KMS-11 (cell line): ENCODE data around the gene CRYM.

Experiments
- H2AFZ ChIP-seq: fragments of 200-600 bp; sonication (generic); 2 replicates; pipeline ENCODE4 v1.6.1; 2016; ENCODE audit warnings: antibody characterized with exemption, mixed run types, low read depth
- H3K27ac ChIP-seq: fragments of 200-600 bp; sonication (generic); 2 replicates; pipeline ENCODE4 v1.6.1; 2016; ENCODE audit warnings: mild to moderate bottlenecking, mixed run types
- H3K27me3 ChIP-seq: fragments of 200-600 bp; sonication (generic); 2 replicates; pipeline ENCODE4 v1.6.1; 2017; ENCODE audit warnings: mild to moderate bottlenecking, low read depth, mixed run types, moderate library complexity; ENCODE audit not compliant: insufficient read depth
- H3K36me3 ChIP-seq: fragments of 200-600 bp; sonication (generic); 2 replicates; pipeline ENCODE4 v1.6.1; 2017; ENCODE audit warnings: mild to moderate bottlenecking, mixed run types; ENCODE audit not compliant: insufficient read depth
- H3K4me1 ChIP-seq: fragments of 200-600 bp; sonication (generic); 2 replicates; pipeline ENCODE4 v1.6.1; 2016; ENCODE audit warnings: mild to moderate bottlenecking, low read depth, mixed run types; ENCODE audit not compliant: poor library complexity, severe bottlenecking
- H3K4me2 ChIP-seq: fragments of 200-600 bp; sonication (generic); 2 replicates; pipeline ENCODE4 v1.7.0; 2016; ENCODE audit warnings: mild to moderate bottlenecking, mixed run types
- H3K4me3 ChIP-seq: fragments of 200-600 bp; sonication (generic); IDR thresholded peaks from 2 replicates; pipeline ENCODE4 v1.6.1; 2017; ENCODE audit warnings: low read depth, low read length, mixed read lengths; ENCODE audit not compliant: insufficient read depth
- H3K79me2 ChIP-seq: fragments of 200-600 bp; sonication (generic); 2 replicates; pipeline ENCODE4 v1.6.1; 2016; ENCODE audit warnings: low read depth, mixed run types; ENCODE audit not compliant: insufficient read depth
- H3K9ac ChIP-seq: fragments of 200-600 bp; sonication (generic); 2 replicates; pipeline ENCODE4 v1.6.1; 2016; ENCODE audit warnings: mild to moderate bottlenecking, mixed run types
- H4K20me1 ChIP-seq: fragments of 200-600 bp; sonication (generic); 2 replicates; pipeline ENCODE4 v1.6.1; 2016; ENCODE audit warnings: mild to moderate bottlenecking, mixed run types; ENCODE audit not compliant: insufficient read depth
- CTCF ChIP-seq: fragments of 200-600 bp; sonication (generic); conservative IDR thresholded peaks from 2 replicates; pipeline ENCODE4 v1.6.1; 2017; ENCODE audit warnings: low read depth, mild to moderate bottlenecking, antibody characterized with exemption, low read length, moderate library complexity, mixed read lengths

The CRYM gene

GRCh38 chr16:21233045-21233520, 45.0 kb downstream of the CRYM start:
- Histone ChIP-seq H3K9ac (no peak overlapping the region), H3K27ac (no peak overlapping the region), H4K20me1 (no peaks in the 10 kb centered on the region), H3K79me2 (no peaks in the 10 kb centered on the region), H3K27me3 (no peaks in the 10 kb centered on the region), H2AFZ (no peak overlapping the region), H3K4me3 (no peak overlapping the region), H3K36me3 (no peaks in the 10 kb centered on the region), H3K4me2 (no peak overlapping the region), H3K4me1 (no peaks in the 10 kb centered on the region)
- no peak for TF ChIP-seq CTCF

- Histone ChIP-seq H3K36me3 (no peaks in the 10 kb centered on the region), H3K4me2 (no peak overlapping the region), H4K20me1 (no peaks in the 10 kb centered on the region), H3K4me3 (no peak overlapping the region), H3K9ac (no peak overlapping the region), H3K79me2 (no peaks in the 10 kb centered on the region), H3K4me1 (no peaks in the 10 kb centered on the region), H3K27ac (no peak overlapping the region), H2AFZ (no peak overlapping the region), H3K27me3 (no peaks in the 10 kb centered on the region)
- no peak for TF ChIP-seq CTCF
These were observed 49.7 kb downstream of the CRYM start for GRCh38 chr16:21228361-21228872.

GRCh38 chr16:21227866-21228265, 50.2 kb downstream of the CRYM start:
- Histone ChIP-seq H3K4me2 (no peak overlapping the region), H3K36me3 (no peaks in the 10 kb centered on the region), H3K27ac (no peak overlapping the region), H4K20me1 (no peaks in the 10 kb centered on the region), H3K4me1 (no peaks in the 10 kb centered on the region), H2AFZ (no peak overlapping the region), H3K79me2 (no peaks in the 10 kb centered on the region), H3K9ac (no peak overlapping the region), H3K4me3 (no peak overlapping the region), H3K27me3 (no peaks in the 10 kb centered on the region)
- TF ChIP-seq CTCF: no peak

- Histone ChIP-seq H3K4me3 (no peak overlapping the region), H3K27ac (no peak overlapping the region), H3K4me1 (no peaks in the 10 kb centered on the region), H3K9ac (no peak overlapping the region), H3K36me3 (no peaks in the 10 kb centered on the region), H3K79me2 (no peaks in the 10 kb centered on the region), H4K20me1 (no peaks in the 10 kb centered on the region), H3K27me3 (no peaks in the 10 kb centered on the region), H2AFZ (no peak overlapping the region), H3K4me2 (no peak overlapping the region)
- TF ChIP-seq CTCF: no peak
These were observed 51.3 kb downstream of the CRYM start for GRCh38 chr16:21226749-21227148.
